ENCODE results near the gene SORL1. TPM values are rescaled to one million over a fixed set of nuclear protein-coding genes. Genes with fewer than 3 reads are reported as not detected.

The SORL1 gene
- total and polyA plus RNA-seq, 2 donors from 2014 or later, result 15.2 to 74.2 TPM

DNA sequence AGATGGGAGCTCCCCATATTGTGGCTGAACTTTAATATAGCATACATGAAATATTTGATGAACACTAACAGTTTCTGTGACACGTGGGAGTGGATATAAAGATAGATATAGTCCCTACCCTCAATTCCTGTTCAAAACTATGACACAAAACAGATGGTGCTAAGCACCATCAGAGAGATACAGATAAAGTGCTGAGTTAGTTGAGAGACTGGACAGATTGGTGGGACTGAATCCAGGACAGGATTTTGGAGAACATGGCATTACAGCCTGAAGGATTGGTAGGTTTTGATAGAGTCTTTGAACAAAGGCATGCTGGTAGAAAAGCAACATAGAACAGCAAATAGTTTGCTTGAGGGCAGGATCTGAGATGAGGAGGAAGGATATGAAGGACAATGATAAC, 215.7 kb downstream of the SORL1 start:
- Histone ChIP-seq H3K9ac (ENCODE audit: low read length in 3 of 3) (no peak overlapping the region), H3K27me3 (ENCODE audit: control insufficient read depth, insufficient read depth, low read length) (no peaks in the 10 kb centered on the region), H3K27ac (ENCODE audit: low read depth in 2 of 2, low read length in 2 of 2) (no peak overlapping the region), H3K36me3 (ENCODE audit: control insufficient read depth in 2 of 3, insufficient read depth in 3 of 3, low read length in 3 of 3) (no peaks in the 10 kb centered on the region), H3K4me3 (ENCODE audit: low read length in 3 of 3) (no peak overlapping the region), H3K4me1 (ENCODE audit: control insufficient read depth in 2 of 3, insufficient read depth in 2 of 3, low read depth in 1 of 3, low read length in 3 of 3) (no peaks in the 10 kb centered on the region), H3K9me3 (ENCODE audit: control insufficient read depth in 2 of 3, insufficient read depth in 1 of 3, low read length in 3 of 3) (no peaks in the 10 kb centered on the region)
- TF ChIP-seq, protein P1, sequence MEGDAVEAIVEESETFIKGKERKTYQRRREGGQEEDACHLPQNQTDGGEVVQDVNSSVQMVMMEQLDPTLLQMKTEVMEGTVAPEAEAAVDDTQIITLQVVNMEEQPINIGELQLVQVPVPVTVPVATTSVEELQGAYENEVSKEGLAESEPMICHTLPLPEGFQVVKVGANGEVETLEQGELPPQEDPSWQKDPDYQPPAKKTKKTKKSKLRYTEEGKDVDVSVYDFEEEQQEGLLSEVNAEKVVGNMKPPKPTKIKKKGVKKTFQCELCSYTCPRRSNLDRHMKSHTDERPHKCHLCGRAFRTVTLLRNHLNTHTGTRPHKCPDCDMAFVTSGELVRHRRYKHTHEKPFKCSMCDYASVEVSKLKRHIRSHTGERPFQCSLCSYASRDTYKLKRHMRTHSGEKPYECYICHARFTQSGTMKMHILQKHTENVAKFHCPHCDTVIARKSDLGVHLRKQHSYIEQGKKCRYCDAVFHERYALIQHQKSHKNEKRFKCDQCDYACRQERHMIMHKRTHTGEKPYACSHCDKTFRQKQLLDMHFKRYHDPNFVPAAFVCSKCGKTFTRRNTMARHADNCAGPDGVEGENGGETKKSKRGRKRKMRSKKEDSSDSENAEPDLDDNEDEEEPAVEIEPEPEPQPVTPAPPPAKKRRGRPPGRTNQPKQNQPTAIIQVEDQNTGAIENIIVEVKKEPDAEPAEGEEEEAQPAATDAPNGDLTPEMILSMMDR (IDR thresholded peaks at IDR 0.05; ENCODE audit: borderline replicate concordance, extremely low read depth, insufficient read depth), result no peak
- DNase-seq (no peak), FAIRE-seq (no peak)
- intact Hi-C loops (cut with DNase I), result no loop called here

DNA sequence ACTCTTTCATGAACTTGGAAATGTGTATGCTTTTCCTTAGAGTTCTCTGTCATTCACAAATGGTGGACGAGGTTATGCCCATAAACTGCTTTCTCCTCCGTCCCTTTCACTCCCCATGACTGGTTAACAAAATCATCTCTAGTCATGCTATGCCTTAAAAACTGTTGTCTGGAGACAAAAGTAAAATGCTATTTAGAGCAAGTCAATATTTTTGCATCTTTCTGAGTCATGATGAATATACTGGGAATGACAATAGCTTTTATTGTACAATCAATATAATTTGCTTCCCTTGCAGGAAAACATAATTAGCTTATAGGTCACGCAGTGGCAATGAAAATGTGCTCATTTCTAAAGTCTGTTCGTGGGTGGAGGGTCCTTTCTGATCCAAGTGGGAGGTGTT, 217.3 kb downstream of the SORL1 start:
- TF ChIP-seq, protein P1 (IDR thresholded peaks at IDR 0.05; ENCODE audit: borderline replicate concordance, extremely low read depth, insufficient read depth), result no peak
- intact Hi-C loops (cut with DNase I), result no loop called here

DNA sequence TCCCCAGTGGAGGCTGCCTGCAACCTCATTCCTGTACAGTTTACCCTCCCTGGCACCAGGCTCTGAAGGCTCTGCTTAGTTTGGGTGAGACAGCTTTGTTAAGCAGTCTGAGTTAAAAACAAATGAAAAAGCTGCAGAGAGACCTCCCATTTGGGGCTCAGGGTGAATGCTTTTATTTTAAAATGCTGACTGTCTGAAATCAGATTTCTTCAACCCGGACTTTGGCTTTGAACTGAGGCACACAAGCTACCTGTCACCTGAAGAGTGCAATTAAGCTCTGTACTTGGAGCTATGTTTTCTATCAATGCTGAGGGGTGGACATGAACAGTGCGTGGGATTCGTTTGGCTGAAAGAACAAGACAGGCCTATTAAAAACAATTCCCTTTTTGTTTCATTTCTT, 218.2 kb downstream of the SORL1 start:
- no peaks in the 10 kb centered on the region for H3K27me3 ChIP-seq (ENCODE audit: control insufficient read depth, insufficient read depth, low read length)
- DNase-seq (peak in 1 of 5 donors; percentile 24), FAIRE-seq (no peak)
- no peaks in the 10 kb centered on the region for H3K4me1 ChIP-seq (ENCODE audit: control insufficient read depth in 2 of 3, insufficient read depth in 2 of 3, low read depth in 1 of 3, low read length in 3 of 3)
- H3K9me3 ChIP-seq (ENCODE audit: control insufficient read depth in 2 of 3, insufficient read depth in 1 of 3, low read length in 3 of 3), result no peaks in the 10 kb centered on the region
- intact Hi-C loops (cut with DNase I), result no loop called here
- TF ChIP-seq, protein P1 (IDR thresholded peaks at IDR 0.05; ENCODE audit: borderline replicate concordance, extremely low read depth, insufficient read depth), result no peak
- no peak overlapping the region for H3K4me3 ChIP-seq (ENCODE audit: low read length in 3 of 3)
- no peaks in the 10 kb centered on the region for H3K36me3 ChIP-seq (ENCODE audit: control insufficient read depth in 2 of 3, insufficient read depth in 3 of 3, low read length in 3 of 3)
- H3K27ac ChIP-seq (ENCODE audit: low read depth in 2 of 2, low read length in 2 of 2), result no peak overlapping the region
- no peak overlapping the region for H3K9ac ChIP-seq (ENCODE audit: low read length in 3 of 3)

More for the DNA sequence above, 217.3 kb downstream of the SORL1 start:
- no peak overlapping the region for H3K9ac ChIP-seq (ENCODE audit: low read length in 3 of 3)
- FAIRE-seq (no peak), DNase-seq (no peak)
- no peak overlapping the region for H3K27ac ChIP-seq (ENCODE audit: low read depth in 2 of 2, low read length in 2 of 2)
- no peaks in the 10 kb centered on the region for H3K36me3 ChIP-seq (ENCODE audit: control insufficient read depth in 2 of 3, insufficient read depth in 3 of 3, low read length in 3 of 3)
- H3K4me1 ChIP-seq (ENCODE audit: control insufficient read depth in 2 of 3, insufficient read depth in 2 of 3, low read depth in 1 of 3, low read length in 3 of 3), result no peaks in the 10 kb centered on the region
- no peaks in the 10 kb centered on the region for H3K27me3 ChIP-seq (ENCODE audit: control insufficient read depth, insufficient read depth, low read length)
- H3K4me3 ChIP-seq (ENCODE audit: low read length in 3 of 3), result no peak overlapping the region
- no peaks in the 10 kb centered on the region for H3K9me3 ChIP-seq (ENCODE audit: control insufficient read depth in 2 of 3, insufficient read depth in 1 of 3, low read length in 3 of 3)

DNA sequence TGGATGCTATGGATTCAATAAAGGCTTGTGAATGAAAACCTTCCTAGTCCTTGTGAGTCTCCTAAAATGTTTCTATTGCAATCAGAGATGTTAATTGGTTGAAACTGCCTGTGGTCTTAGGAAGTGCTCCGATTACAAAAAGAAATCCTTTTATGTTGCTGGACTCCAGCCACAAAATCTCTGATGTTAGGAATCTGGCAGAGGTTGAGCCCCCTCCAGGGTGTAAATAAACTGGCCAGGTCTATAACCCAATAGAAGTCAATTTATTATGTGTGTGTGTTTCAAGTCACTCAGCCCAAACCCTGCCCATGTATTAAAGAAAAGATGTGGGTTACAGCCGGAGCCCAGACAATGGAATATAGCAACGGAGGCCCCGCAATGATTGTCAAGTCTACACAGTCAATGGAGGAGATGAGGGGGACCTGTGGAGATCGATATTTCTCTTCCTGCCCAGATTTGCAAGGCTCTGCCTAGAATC, 218.7 kb downstream of the SORL1 start:
- Histone ChIP-seq H3K27ac (ENCODE audit: low read depth in 2 of 2, low read length in 2 of 2) (no peak overlapping the region), H3K4me1 (ENCODE audit: control insufficient read depth in 2 of 3, insufficient read depth in 2 of 3, low read depth in 1 of 3, low read length in 3 of 3) (no peaks in the 10 kb centered on the region), H3K27me3 (ENCODE audit: control insufficient read depth, insufficient read depth, low read length) (no peaks in the 10 kb centered on the region), H3K36me3 (ENCODE audit: control insufficient read depth in 2 of 3, insufficient read depth in 3 of 3, low read length in 3 of 3) (no peaks in the 10 kb centered on the region), H3K4me3 (ENCODE audit: low read length in 3 of 3) (peak overlapping the region in 1 of 3 donors; percentile 26), H3K9ac (ENCODE audit: low read length in 3 of 3) (no peak overlapping the region), H3K9me3 (ENCODE audit: control insufficient read depth in 2 of 3, insufficient read depth in 1 of 3, low read length in 3 of 3) (no peaks in the 10 kb centered on the region)
- FAIRE-seq (no peak), DNase-seq (peak in 2 of 5 donors; percentile 66 to 84)
- TF ChIP-seq, protein P1 (IDR thresholded peaks at IDR 0.05; ENCODE audit: borderline replicate concordance, extremely low read depth, insufficient read depth), result no peak
- intact Hi-C loops (cut with DNase I), result no loop called here
